ENCODE results near the gene FBXL16. TPM values are rescaled to one million over a fixed set of nuclear protein-coding genes. Genes with fewer than 3 reads are reported as not detected.
A peak's percentile ranks its signal among the peaks of the same experiment; 100 is the strongest.

The FBXL16 gene
- total and polyA plus RNA-seq, 9 of the 15 experiments (the other 6 are each of a cell fraction or from before 2014, with no cell fraction given) = 0.21 to 8.2 (median 1.7) TPM

DNA sequence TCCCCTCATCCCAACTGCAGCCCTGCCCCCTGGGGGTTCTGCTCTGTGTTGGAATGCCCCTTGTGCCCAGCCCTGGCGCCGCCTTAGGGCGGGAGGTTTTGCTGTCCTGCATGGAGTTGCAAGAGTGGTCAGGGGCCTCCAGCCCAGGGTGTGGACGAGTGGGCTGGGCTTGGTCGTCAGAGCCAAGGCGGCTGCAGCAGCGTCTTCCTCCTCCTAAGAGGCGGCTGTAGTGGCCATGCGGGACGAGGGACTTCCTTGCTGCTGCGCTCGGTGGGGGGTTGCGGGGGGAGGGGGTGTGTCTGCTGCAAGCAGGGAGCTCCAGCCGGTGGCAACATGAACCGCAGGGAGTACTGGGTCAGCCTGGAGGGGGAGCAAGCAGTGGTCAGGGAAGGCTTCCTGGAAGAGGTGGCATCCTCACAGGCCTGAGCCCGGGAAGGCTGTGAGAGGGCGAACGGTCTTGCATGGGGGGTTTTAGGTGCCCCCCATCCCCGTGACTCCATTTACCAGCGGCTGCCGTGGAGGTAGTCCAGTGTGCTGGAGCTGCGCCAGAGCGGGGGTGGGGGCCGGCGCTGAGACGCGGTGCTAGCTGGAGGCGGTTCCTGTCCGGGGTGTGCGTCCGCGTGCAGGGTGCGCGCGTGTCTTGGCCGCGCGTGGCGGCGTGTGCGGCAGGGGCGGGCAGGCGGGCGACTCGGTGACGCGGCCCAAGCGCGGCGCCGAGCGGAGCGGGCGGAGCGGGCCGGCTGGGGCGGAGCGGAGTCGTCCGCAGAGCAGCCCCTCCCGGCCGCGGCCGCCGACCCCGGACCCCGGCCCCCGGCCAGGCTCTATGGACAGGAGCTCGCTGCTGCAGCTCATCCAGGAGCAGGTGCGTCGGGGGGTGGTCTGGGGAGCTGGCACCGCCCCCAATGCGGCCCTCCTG, 30.4 kb downstream of the FBXL16 start, which contains the start of gene RHBDL1 (continued):
- TF ChIP-seq ZKSCAN3 (CRISPR knock-in tag; IDR thresholded peaks at IDR 0.05) (no peak), NR1H2 (CRISPR knock-in tag; IDR thresholded peaks at IDR 0.05) (no peak), SMARCE1 (IDR thresholded peaks at IDR 0.05) (peak; percentile 31; the same call in 1 of the 2 replicates), EWSR1 (IDR thresholded peaks at IDR 0.05; ENCODE audit: borderline replicate concordance, low read depth, partially characterized antibody) (no peak), HMG20B (CRISPR knock-in tag; IDR thresholded peaks at IDR 0.05) (no peak), E4F1 (CRISPR knock-in tag; IDR thresholded peaks at IDR 0.05; ENCODE audit: borderline replicate concordance) (no peak), TCF7 (IDR thresholded peaks at IDR 0.05; ENCODE audit: borderline replicate concordance) (no peak), HLTF (IDR thresholded peaks at IDR 0.05) (peak; percentile 60; the same call in 1 of the 2 replicates), ZC3H8 (IDR thresholded peaks at IDR 0.05) (no peak), ZNF133 (CRISPR knock-in tag; IDR thresholded peaks at IDR 0.05) (no peak), CHCHD3 (CRISPR knock-in tag; IDR thresholded peaks at IDR 0.05) (no peak), SLC30A9 (CRISPR knock-in tag; IDR thresholded peaks at IDR 0.05) (no peak), SMC3 (conservative IDR thresholded peaks at IDR 0.05; ENCODE audit: insufficient read depth, low read depth, low read length) (no peak), ZNF778 (CRISPR knock-in tag; IDR thresholded peaks at IDR 0.05) (no peak), SRSF1 (IDR thresholded peaks at IDR 0.05; ENCODE audit: low read depth, low read length) (no peak), ZBTB34 (CRISPR knock-in tag; IDR thresholded peaks at IDR 0.05) (no peak), SMAD1 (IDR thresholded peaks at IDR 0.05; ENCODE audit: low read depth, low read length, partially characterized antibody) (no peak), CSDE1 (IDR thresholded peaks at IDR 0.05) (no peak), ATF1 (CRISPR knock-in tag; IDR thresholded peaks at IDR 0.05) (no peak), ATF1 (tag; IDR thresholded peaks at IDR 0.05) (peak; percentile 64), C11orf30 (IDR thresholded peaks at IDR 0.05; ENCODE audit: low read depth) (no peak)
- TF ChIP-seq, protein P1, sequence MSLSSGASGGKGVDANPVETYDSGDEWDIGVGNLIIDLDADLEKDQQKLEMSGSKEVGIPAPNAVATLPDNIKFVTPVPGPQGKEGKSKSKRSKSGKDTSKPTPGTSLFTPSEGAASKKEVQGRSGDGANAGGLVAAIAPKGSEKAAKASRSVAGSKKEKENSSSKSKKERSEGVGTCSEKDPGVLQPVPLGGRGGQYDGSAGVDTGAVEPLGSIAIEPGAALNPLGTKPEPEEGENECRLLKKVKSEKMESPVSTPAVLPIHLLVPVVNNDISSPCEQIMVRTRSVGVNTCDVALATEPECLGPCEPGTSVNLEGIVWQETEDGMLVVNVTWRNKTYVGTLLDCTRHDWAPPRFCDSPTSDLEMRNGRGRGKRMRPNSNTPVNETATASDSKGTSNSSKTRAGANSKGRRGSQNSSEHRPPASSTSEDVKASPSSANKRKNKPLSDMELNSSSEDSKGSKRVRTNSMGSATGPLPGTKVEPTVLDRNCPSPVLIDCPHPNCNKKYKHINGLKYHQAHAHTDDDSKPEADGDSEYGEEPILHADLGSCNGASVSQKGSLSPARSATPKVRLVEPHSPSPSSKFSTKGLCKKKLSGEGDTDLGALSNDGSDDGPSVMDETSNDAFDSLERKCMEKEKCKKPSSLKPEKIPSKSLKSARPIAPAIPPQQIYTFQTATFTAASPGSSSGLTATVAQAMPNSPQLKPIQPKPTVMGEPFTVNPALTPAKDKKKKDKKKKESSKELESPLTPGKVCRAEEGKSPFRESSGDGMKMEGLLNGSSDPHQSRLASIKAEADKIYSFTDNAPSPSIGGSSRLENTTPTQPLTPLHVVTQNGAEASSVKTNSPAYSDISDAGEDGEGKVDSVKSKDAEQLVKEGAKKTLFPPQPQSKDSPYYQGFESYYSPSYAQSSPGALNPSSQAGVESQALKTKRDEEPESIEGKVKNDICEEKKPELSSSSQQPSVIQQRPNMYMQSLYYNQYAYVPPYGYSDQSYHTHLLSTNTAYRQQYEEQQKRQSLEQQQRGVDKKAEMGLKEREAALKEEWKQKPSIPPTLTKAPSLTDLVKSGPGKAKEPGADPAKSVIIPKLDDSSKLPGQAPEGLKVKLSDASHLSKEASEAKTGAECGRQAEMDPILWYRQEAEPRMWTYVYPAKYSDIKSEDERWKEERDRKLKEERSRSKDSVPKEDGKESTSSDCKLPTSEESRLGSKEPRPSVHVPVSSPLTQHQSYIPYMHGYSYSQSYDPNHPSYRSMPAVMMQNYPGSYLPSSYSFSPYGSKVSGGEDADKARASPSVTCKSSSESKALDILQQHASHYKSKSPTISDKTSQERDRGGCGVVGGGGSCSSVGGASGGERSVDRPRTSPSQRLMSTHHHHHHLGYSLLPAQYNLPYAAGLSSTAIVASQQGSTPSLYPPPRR (CRISPR knock-in tag; IDR thresholded peaks at IDR 0.05; ENCODE audit: borderline replicate concordance) = no peak

Data from K562 (cell line).